AG20443 (cell line): ENCODE measurements around the gene PDCD1.

Experiments used
- DNase-seq: peaks from one replicate; pipeline ENCODE4 v3.0.0; 2012; ENCODE audit warnings: low spot score, mixed read lengths

The PDCD1 gene

GRCh38 chr2:241852116-241852980 is 6.3 kb downstream of the PDCD1 start:
- DNase-seq = no peak

DNA sequence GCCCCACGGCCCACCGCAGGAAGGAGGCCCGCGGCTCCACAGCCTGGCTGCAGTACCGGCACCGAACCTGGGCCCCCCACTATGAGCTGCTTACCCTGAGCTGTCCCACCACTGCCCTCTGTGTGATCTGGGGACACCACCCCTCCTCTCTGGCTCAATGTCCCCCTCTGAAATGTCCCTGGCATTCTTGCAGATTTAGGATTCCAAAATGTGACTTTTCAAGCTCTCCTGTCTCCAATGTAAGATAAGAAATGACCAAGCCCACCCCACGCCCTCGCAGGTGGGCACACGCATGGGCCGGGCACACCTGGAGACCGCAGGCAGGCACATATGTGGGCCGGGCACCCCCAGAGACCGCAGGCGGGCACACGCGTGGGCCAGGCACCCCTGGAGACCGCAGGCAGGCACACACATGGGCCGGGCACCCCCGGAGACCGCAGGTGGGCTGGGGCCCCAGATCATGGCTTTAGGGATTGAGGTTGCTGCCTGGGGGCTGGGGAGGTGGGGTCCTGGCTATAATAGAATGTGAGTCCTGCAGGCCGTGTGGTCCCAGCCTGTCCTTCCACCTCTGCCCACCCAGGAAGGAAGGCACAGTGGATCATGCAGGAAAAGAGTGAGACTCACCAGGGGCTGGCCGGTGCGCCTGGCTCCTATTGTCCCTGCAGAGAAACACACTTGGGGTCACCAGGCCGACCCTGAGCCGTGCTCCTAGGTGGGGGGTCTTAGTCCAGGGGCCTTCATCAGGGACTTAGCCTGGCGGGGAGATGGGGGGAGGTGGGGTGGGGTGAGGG is 7.2 kb downstream of the PDCD1 start:
- no peak for DNase-seq

DNA sequence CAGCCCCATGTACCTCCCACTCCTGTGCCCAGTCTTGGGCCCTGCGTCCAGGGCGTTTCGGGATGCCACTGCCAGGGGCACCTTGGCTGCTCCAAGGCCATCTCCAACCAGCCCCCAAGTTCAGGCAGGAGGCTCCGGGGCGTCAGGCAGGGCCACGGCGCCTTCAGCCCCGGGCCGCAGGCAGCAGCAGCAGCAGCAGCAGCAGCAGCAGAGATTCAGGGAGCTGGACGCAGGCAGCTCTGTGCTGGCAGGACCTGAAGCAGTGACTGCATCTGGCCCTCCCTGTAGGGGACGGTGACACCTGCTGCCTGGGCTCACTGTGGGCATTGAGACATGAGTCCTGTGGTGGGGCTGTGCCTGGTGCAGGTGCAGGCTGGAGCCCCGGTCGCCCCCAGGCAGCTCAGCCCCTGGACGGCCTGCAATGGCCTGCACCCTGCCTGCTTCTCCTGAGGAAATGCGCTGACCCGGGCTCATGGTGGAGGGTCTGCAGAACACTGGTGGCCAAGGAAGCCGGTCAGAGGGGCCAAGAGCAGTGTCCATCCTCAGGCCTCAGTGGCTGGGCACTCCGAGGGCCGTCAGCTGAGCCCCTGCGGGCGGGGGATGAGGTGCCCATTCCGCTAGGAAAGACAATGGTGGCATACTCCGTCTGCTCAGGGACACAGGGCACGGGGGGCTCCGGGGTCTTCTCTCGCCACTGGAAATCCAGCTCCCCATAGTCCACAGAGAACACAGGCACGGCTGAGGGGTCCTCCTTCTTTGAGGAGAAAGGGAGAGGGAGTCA is 8.0 kb downstream of the PDCD1 start:
- no peak for DNase-seq

- DNase-seq = no peak
Observed at GRCh38 chr2:241849616-241850543, 8.8 kb downstream of the PDCD1 start.

DNA sequence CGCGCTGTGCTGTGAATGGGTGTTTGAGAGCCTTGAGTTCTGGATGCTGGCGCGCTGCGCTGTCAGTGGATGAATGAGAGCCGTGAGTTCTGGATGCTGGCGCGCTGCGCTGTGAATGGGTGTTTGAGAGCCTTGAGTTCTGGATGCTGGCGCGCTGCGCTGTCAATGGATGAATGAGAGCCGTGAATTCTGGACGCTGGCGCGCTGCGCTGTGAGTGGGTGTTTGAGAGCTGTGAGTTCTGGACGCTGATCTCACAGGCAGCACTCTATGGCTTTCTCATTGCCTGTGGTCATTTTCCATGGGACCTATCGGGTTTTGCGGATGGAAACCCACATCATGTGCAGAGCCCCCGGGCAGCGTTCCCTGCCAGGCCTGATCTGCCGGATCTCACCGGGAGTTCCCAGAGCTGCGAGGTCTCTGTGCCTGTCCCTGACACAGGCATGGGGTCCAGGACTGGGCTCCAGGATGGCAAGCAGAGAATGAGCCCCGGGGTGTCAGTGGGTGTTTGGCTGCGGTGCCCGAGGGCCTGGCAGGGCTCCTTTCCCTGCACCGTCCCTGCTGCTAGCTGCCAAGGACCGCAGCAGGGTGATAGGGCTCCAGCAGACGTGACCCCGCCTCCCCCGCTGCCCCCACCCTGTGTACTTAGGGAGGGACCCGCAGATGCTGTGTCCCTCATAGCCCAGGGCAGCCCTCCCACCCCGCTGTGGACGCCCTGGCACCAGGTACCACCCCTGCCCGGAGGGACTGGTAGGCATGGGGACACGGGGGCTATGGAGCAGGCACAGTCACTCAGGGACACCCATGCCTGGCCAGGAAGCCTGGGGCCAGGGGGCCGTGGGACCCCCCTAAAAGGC is 9.7 kb downstream of the PDCD1 start:
- DNase-seq = no peak

DNA sequence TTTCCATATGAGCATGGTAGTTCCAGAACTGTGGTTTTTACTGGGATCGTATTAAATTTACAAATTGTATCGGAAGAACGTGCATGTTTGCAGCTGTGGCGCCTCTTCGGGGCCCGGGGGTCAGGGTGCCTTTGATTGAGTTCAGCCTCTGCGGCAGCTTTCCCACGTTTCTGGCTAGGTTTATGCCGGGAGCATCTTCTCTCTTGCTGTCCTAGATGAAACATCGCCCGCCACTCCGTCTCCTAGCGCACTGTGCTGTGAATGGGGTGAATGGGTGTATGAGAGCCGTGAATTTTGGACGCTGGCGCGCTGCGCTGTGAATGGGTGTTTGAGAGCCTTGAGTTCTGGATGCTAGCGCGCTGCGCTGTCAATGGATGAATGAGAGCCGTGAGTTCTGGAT is 12.3 kb downstream of the PDCD1 start:
- DNase-seq = no peak

DNA sequence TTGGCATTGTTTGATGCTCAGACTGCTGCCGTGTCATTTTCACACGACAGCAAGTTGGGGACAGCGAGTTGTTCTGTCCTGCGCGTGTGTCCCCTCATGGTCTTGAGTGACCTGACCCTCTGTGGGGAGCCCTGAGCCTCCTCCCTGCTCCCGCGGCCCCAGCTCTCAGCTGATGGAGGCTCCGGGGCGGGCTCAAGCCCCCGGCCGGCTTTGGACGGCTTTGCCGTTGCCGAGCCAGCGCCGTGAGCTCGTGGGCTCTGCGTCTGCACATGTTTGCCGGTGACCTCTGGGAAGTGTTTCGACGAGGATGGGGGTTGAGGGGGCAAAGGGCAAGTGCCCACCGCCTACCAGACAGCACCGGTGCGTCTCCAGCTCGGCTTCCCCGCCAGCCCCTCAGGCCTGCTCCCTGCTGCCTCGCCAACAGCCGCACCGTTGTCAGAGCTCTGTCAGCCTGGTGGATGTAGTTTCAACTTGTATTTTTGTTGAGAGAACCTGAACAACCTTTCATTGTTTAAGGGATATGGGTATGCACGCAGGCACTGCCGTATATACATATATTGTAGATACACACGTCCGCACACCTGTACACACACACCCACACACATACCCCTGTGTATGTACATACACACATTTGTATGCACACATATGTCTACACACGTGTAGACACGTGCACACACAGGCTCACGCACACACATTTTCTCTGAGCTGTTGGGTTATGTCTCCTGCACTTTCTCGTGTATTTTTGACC is 13.7 kb downstream of the PDCD1 start:
- no peak for DNase-seq

- peak; percentile 94 for DNase-seq
Observed at GRCh38 chr2:241844066-241844728, 14.5 kb downstream of the PDCD1 start.

GRCh38 chr2:241843321-241844065 is 15.2 kb downstream of the PDCD1 start:
- DNase-seq = no peak

- peak; percentile 12 for DNase-seq
Observed at GRCh38 chr2:241842620-241843211, 16.0 kb downstream of the PDCD1 start.

DNA sequence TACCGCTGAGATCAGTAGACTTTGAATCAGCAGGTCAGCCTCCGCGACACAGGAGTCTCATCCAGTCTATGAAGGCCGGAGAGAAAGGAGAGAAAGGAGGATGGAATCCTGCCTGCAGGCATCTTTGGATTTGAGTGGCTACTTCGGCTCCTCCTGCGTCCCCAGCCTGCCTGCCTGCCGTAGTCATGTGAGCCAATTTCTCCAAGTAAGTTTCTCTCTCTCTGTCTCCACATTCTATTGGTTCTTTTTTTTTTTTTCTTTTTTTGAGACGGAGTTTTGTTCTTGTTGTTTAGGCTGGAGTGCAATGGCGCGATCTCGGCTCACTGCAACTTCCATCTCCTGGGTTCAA is 16.7 kb downstream of the PDCD1 start:
- DNase-seq = no peak

DNA sequence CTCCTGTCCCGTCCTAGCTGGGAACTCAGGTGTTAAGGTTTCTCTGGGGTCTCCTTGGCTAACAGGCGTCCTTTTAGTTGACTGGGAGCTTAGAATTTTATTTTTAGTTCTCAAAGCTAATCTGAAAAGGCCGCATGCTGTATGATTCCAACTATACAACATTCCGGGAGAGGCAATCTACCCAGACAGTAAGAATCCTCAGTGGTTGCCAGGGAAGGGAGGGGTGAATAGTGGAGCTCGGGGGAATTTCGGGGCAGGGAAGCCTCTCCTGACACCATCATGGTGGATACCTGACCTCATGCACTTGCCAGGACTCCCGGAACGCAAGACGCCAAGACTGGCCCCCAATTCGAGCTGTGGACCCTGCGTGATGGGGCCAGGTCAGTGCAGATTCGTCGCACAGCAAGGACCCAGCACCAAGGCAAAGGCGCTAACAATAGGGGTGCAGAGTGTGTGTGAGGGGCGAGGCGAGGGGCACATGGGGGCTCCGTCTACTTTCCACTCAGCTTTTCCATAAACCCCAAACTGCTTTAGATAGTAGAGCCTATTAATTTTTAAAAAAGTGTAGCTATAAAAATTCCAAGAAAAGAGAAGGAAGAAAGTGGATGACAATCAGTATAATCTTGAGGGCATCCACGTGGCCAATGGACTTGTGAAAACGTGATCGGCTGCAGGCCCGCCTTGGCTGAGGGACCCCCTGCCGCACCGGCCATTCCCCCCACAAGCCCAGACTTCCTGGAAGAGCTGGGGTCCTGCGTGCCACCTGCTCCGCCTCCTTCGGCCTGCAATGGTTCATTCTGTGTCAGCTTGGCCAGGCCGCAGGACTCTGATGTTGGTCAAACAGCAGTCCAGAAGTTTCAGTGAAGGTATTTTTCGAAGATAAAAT is 17.3 kb downstream of the PDCD1 start:
- DNase-seq = no peak

DNA sequence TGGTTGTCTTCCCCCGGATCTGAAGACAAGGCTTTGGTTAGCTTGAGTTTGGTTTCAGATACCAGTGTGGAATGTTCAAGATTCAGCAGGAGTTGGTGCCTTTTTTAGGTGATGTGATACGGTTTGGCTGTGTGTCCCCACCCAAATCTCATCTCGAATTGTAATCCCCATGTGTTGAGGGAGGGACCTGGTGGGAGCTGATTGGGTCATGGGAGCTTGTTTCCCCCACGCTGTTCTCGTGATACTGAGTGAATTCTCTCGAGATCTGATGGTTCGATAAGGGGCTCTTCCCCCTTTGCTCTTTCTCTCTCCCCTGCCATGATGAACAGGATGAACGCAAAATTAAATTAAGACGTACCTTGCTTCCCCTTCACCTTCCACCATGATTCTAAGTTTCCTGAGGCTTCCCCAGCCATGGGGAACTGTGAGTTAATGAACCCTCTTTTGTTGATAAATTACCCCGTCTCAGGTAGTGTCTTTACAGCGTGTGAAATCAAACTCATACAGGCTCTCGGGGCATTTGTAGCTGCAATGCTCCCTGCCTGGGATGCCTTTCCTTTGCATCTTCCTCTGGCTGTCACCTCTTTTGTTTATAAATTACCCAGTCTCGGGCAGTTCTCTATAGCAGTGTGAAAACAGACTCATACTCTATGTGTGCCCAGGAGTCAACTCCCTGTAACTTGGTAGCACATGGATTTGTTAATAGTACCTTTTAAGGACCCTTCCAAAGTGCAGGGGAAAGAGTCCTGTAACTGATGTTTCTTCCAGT is 21.3 kb downstream of the PDCD1 start:
- no peak for DNase-seq

GRCh38 chr2:241836292-241836691 is 22.4 kb downstream of the PDCD1 start:
- no peak for DNase-seq

- no peak for DNase-seq
Observed at GRCh38 chr2:241835611-241836010, 23.1 kb downstream of the PDCD1 start.

DNA sequence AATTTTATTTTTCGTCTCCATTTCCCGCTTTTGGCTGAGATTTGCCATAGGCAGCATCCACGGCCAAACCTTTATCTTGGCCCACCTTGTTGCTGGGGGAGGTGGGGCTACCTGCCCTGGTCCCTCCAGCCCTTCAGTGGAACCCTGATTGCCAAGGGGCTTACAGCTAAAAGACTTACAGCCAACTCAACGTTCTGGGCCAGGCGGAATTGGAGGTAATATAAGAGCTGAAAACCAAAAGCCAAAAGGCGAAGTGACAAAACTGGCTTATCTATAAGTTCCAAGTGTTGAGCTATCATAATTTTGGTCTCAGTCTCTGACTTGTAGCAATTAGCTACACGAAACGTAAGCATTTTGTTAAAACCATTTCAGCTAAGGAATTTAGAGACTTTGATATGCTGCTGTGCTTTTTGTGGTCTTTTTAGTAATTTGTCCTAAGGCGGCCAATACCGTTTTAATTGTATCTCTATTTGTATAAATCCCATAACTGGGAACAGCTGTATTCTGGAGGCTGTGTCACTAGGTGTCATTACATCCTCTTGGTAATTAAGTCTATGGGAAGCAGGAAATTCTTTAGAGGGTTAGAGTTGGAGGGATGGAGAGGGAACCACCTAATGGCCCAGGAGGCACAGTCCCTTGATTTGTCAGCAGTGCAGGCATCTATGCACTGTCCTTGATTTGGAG is 24.0 kb downstream of the PDCD1 start:
- no peak for DNase-seq
